DOHH2 (cell line): ENCODE measurements around the gene KLF16.

Experiments used
- EZH2phosphoT487 ChIP-seq: fragments of 200-600 bp; sonication (generic); IDR thresholded peaks from 2 replicates; pipeline ENCODE4 v1.6.1; 2017; ENCODE audit warnings: borderline replicate concordance, mild to moderate bottlenecking, antibody characterized with exemption, low read length, moderate library complexity, mixed read lengths
- TF ChIP-seq, protein P1 (sequence below): fragments of 200-600 bp; sonication (generic); IDR thresholded peaks from one replicate; pipeline ENCODE4 v1.5.1; 2014; ENCODE audit warnings: antibody characterized with exemption, mild to moderate bottlenecking, low read depth, low read length; ENCODE audit not compliant: poor library complexity, severe bottlenecking

DNA sequence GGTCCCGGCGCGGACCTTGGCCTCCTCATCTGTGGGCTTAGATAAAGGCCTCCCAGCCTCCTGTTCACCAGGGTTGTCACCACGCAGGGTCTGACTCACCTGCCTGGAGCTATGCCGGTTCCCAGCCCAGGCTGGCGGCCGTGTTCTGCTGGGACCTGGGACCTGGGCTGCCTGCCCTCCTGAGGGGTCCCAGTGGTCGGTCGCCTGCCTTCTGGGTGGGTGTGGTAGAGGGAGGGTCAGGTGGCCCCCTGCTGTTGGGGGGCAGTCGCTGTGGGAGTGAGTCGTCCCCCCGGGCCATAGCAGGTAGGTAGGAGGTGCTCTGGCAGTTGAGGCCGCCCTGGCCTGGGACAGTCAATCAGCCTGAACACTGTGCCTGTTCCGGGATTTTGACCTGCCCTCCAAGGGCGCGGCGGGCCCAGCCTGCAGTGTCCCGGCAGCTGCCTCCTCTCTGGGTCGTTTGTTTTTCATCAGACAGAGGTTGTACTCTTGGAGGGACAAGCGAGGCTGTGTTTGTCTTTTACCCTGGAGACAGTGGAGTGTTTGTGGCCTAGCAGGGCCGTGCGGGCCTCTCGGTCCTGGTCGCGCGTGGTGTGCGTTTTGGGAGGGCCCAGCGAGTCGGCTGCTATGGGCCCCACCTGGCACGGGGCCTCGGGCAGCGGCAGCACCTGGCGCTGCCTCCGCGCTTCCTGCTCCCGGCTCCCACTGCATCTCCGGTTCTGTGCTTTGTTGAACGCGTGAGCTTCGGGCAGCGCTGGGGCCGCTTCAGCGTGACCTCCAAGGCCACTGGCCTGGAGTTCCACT, 44.4 kb upstream of the KLF16 start:
- TF ChIP-seq, protein P1, sequence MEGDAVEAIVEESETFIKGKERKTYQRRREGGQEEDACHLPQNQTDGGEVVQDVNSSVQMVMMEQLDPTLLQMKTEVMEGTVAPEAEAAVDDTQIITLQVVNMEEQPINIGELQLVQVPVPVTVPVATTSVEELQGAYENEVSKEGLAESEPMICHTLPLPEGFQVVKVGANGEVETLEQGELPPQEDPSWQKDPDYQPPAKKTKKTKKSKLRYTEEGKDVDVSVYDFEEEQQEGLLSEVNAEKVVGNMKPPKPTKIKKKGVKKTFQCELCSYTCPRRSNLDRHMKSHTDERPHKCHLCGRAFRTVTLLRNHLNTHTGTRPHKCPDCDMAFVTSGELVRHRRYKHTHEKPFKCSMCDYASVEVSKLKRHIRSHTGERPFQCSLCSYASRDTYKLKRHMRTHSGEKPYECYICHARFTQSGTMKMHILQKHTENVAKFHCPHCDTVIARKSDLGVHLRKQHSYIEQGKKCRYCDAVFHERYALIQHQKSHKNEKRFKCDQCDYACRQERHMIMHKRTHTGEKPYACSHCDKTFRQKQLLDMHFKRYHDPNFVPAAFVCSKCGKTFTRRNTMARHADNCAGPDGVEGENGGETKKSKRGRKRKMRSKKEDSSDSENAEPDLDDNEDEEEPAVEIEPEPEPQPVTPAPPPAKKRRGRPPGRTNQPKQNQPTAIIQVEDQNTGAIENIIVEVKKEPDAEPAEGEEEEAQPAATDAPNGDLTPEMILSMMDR = no peak
- no peak for TF ChIP-seq EZH2phosphoT487
